DND-41 (cell line): Measurements from ENCODE around the gene LILRA5.
"Not testable (repeated sequence)": the region's sequence is repeated elsewhere in the genome, so short reads cannot be mapped to it uniquely, and the experiment has no call there.

Source experiments
- ATAC-seq: fragments of 200-7000 bp; cut with Tn5 transposase; 3 replicates; pipeline ENCODE4 v1.9.1; 2021; ENCODE audit warnings: low read depth; ENCODE audit not compliant: insufficient read depth
- DNase-seq: peaks from one replicate; pipeline ENCODE4 v3.0.0-alpha.2; 2020
- H2AFZ ChIP-seq: 2 replicates; pipeline ENCODE4 v1.6.0; 2012; ENCODE audit warnings: low read depth, low read length
- H3K27ac ChIP-seq: 2 replicates; pipeline ENCODE4 v1.5.1; 2012; ENCODE audit warnings: low read length, inconsistent platforms
- H3K27me3 ChIP-seq: fragments of 200-600 bp; sonication (generic); 2 replicates; pipeline ENCODE4 v1.6.0; 2012; ENCODE audit warnings: low read length, mild to moderate bottlenecking, inconsistent platforms; ENCODE audit not compliant: insufficient read depth, poor library complexity
- H3K36me3 ChIP-seq: 2 replicates; pipeline ENCODE4 v1.5.1; 2012; ENCODE audit warnings: low read length, inconsistent platforms; ENCODE audit not compliant: insufficient read depth
- H3K4me1 ChIP-seq: 2 replicates; pipeline ENCODE4 v1.5.1; 2012; ENCODE audit warnings: mild to moderate bottlenecking, low read length; ENCODE audit not compliant: insufficient read depth
- H3K4me2 ChIP-seq: 2 replicates; pipeline ENCODE4 v1.6.0; 2012; ENCODE audit warnings: mild to moderate bottlenecking, moderate library complexity, low read length, inconsistent platforms; ENCODE audit not compliant: insufficient read depth
- H3K4me3 ChIP-seq, 2 experiments: fragments of 200-600 bp in 1 of 2; shearing (Covaris generic) in 1 of 2; 2 replicates each; pipeline ENCODE4 v1.5.1; 2012 to 2016; ENCODE audit warnings: inconsistent platforms in 2 of 2, low read length in 2 of 2, mild to moderate bottlenecking in 2 of 2, low read depth in 1 of 2, moderate library complexity in 1 of 2
- H3K79me2 ChIP-seq: 2 replicates; pipeline ENCODE4 v1.6.0; 2012; ENCODE audit warnings: low read length, inconsistent platforms; ENCODE audit not compliant: insufficient read depth
- H3K9ac ChIP-seq: 2 replicates; pipeline ENCODE4 v1.6.0; 2012; ENCODE audit warnings: low read depth, mild to moderate bottlenecking, inconsistent platforms, low read length, moderate library complexity
- H3K9me3 ChIP-seq: 2 replicates; pipeline ENCODE4 v1.5.1; 2012; ENCODE audit warnings: low read length, moderate library complexity, mild to moderate bottlenecking, inconsistent platforms; ENCODE audit not compliant: insufficient read depth, severe bottlenecking
- H4K20me1 ChIP-seq: 2 replicates; pipeline ENCODE4 v1.6.0; 2012; ENCODE audit warnings: low read length; ENCODE audit not compliant: insufficient read depth
- EZH2 ChIP-seq: IDR thresholded peaks from 3 replicates; pipeline ENCODE4 v1.6.1; 2012; ENCODE audit warnings: borderline replicate concordance, low read depth, mild to moderate bottlenecking, moderate library complexity, low read length, inconsistent platforms; ENCODE audit not compliant: severe bottlenecking
- TF ChIP-seq, protein P1 (sequence below): IDR thresholded peaks from 2 replicates; pipeline ENCODE4 v1.5.1; 2012; ENCODE audit warnings: borderline replicate concordance, low read length, moderate library complexity, mild to moderate bottlenecking; ENCODE audit not compliant: poor library complexity, severe bottlenecking; ENCODE audit errors: extremely low read depth

Gene LILRA5

DNA sequence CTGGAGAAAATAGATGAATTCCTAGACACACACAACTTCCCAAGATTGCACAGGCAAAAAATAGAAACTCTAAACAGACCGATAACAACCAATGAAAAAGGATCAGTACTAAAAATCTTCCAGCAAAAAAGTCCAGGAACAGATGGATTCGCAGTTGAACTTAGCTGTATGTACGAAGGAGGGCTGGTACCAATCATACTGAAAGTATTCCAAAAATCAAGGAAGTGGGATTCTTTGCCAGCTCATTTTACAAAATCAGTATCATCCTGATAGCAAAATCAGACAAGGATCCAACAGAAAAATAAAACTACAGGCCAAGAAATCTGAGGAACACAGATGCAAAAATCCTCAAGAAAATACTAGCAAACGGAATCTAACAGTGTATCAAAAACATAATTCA is 25.5 kb downstream of the LILRA5 start:
- Histone ChIP-seq H3K9me3 (no peaks in the 10 kb centered on the region), H3K4me3 (no peak overlapping the region), H3K36me3 (no peaks in the 10 kb centered on the region), H3K27me3 (no peaks in the 10 kb centered on the region), H2AFZ (no peak overlapping the region), H3K27ac (no peak overlapping the region), H4K20me1 (no peaks in the 10 kb centered on the region), H3K4me1 (no peaks in the 10 kb centered on the region), H3K79me2 (no peaks in the 10 kb centered on the region), H3K9ac (no peak overlapping the region), H3K4me2 (no peak overlapping the region)
- no peak for ATAC-seq
- no peak for TF ChIP-seq EZH2
- TF ChIP-seq, protein P1, sequence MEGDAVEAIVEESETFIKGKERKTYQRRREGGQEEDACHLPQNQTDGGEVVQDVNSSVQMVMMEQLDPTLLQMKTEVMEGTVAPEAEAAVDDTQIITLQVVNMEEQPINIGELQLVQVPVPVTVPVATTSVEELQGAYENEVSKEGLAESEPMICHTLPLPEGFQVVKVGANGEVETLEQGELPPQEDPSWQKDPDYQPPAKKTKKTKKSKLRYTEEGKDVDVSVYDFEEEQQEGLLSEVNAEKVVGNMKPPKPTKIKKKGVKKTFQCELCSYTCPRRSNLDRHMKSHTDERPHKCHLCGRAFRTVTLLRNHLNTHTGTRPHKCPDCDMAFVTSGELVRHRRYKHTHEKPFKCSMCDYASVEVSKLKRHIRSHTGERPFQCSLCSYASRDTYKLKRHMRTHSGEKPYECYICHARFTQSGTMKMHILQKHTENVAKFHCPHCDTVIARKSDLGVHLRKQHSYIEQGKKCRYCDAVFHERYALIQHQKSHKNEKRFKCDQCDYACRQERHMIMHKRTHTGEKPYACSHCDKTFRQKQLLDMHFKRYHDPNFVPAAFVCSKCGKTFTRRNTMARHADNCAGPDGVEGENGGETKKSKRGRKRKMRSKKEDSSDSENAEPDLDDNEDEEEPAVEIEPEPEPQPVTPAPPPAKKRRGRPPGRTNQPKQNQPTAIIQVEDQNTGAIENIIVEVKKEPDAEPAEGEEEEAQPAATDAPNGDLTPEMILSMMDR = no peak
- no peak for DNase-seq

DNA sequence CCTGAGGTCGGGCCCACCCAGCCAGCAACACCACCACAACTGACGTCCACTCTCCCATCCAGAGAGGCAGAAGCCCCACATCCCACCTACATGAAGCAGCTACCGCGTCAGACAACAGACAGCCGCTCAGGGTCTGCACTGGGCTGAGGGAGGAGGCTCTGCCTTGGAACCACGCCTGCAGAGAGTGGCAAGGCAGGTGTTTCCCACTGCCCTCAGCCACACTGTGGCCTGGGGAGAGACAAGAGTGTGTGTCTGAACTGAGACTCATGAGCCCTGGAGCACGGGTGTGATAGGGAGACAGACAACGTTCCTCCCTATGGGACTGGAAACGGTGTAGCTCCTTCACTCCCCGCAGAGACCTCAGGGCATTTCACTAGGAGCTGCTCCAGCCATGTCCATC is 26.7 kb downstream of the LILRA5 start:
- H3K27me3 ChIP-seq, H3K27ac ChIP-seq, H3K4me3 ChIP-seq, ATAC-seq, H3K4me2 ChIP-seq, H3K4me1 ChIP-seq, H2AFZ ChIP-seq, H3K9me3 ChIP-seq, H3K79me2 ChIP-seq, H3K9ac ChIP-seq, H4K20me1 ChIP-seq, DNase-seq, H3K36me3 ChIP-seq: not testable (repeated sequence)

DNA sequence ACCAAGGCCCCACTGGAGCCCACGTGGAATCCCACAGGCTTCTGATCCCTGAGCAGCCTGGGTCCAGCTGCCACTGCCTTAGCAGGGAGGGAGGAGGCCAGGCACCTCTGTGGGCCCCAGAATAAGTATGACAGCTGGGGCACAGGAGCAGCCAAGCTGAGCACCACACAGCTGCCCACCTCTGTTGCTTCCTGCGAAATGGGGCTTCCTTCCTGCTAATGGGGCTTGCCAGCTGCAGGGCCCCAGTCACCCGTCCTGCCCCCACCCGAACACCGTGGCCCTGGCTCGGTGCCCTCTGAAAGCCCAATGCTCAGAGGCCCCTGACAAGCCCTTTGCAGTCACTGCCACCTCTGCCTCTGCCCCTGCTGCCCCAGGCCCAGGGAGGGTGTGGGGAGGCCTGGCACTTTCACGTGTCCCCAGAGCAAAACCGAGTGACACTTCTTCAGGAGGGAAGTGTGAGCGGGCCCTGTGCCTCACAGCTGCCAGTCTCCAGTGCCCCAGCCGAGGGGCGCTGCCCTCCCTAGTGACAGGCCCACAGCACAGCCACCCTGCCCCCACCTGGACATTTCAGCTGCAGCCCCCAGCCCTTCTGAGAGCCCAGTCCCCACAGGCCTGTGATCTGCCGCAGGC is 27.4 kb downstream of the LILRA5 start:
- peak; percentile 12 for DNase-seq
- not testable (repeated sequence) for H3K36me3 ChIP-seq, H3K9ac ChIP-seq, H3K27ac ChIP-seq, H4K20me1 ChIP-seq, H3K4me3 ChIP-seq, H2AFZ ChIP-seq, H3K9me3 ChIP-seq, H3K4me2 ChIP-seq, H3K79me2 ChIP-seq, H3K4me1 ChIP-seq, H3K27me3 ChIP-seq
- ATAC-seq = peak; percentile 69

DNA sequence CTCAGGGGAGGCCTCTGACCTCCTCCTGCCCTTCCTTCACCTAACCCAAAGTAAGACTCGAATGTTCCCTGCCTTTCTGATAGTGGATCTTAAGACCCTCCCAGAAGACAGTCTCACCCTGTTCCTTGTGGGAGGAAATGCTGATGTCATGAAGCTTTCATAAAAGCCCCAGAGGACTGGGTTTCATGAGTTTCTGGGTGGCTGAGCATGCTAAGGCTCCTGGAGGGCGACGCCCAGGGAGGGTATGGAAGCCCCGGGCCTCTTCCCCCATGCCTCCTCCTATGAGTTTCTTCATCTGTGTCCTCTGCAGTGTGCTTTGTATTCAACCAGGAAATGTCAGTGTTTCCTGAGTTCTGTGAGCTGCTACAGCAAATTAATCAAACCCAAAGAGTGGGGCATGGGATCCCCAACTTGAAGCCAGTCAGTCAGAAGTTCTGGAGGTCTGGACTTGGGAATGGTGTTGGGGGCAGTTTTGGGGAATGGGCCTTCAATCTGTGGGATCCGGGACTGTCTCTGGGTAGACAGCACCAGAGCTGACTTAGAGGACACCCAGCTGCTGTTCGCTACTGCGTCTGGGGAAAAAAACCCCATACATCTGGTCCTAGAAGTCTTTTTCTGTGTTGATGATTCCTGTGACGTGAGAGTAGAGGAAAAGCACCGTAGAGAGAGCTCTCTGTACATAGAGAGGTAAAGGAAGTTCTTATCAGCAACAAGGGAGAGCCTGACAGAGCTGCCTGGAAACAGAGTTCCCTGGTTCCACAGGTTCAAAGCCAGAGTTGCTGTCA is 30.1 kb downstream of the LILRA5 start:
- Histone ChIP-seq H3K9ac (no peak overlapping the region), H3K27me3 (peaks cover 8% of the 10 kb centered on the region), H4K20me1 (no peaks in the 10 kb centered on the region), H3K4me2 (no peak overlapping the region), H3K9me3 (no peaks in the 10 kb centered on the region), H2AFZ (no peak overlapping the region), H3K4me1 (no peaks in the 10 kb centered on the region), H3K36me3 (no peaks in the 10 kb centered on the region), H3K4me3 (no peak overlapping the region), H3K27ac (no peak overlapping the region), H3K79me2 (no peaks in the 10 kb centered on the region)
- no peak for ATAC-seq
- no peak for TF ChIP-seq EZH2
- TF ChIP-seq, protein P1 = no peak
- no peak for DNase-seq

DNA sequence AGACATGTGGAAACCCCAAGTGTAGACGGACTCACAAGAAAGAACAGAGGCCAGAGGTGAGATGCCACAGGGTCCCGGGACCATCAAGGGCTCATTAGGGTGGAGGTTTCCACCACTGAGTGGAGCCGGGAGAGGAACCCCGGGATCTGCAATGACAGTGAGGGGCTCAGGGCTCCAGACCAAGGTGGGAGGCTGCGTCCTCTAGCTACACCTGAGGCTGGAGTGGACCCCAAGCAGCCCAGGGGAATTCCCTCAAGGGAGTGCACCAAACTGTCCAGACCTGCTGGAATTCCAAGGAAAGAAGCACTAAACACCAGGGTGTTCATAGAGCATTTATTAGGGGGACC is 31.3 kb downstream of the LILRA5 start:
- not testable (repeated sequence) for H3K79me2 ChIP-seq, H3K9me3 ChIP-seq, H3K27ac ChIP-seq, H3K27me3 ChIP-seq, H3K4me1 ChIP-seq, H2AFZ ChIP-seq, DNase-seq, H3K4me3 ChIP-seq, ATAC-seq, H3K4me2 ChIP-seq, H4K20me1 ChIP-seq, H3K36me3 ChIP-seq, H3K9ac ChIP-seq
